ENCODE data around the gene PPP1R12B.
"Not testable (repeated sequence)": the region's sequence is repeated elsewhere in the genome, so short reads cannot be mapped to it uniquely, and the experiment has no call there.

Gene PPP1R12B

DNA sequence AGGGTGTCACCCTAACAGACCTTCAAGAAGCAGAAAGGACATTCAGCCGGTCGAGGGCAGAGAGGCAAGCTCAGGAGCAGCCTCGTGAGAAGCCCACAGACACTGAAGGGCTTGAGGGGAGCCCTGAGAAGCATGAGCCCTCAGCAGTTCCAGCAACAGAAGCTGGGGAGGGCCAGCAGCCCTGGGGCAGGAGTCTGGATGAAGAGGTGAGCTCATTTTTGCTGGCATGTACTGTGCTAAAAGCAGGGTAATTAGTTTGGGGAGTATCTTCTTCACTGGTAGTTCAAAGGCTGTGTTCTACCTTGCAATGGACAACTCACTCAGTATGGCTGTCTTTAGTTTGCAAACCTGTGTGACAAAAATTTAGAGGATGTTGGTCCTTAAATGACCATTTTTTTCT lies 144.6 kb downstream of the PPP1R12B start:
- not testable (repeated sequence) for DNase-seq

DNA sequence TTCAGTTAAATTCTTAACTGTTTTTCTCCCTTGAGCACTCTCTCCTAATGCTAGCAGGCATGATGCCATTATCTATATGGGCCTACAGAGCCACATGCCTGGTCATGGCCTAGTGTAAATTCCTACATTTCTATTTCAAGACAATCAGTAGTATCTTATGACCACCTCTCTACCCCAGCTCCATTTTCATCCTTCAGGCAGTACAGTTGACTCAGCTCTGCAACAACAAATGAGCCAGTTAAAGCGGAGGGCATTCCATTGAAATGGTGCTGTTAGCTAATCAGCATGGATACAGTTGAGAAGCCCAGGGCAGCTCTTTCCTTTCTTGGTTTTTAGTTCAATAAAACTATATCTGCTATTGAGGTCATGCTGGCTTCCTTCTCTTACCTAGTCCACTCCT lies 150.0 kb downstream of the PPP1R12B start:
- no peak for DNase-seq

DNA sequence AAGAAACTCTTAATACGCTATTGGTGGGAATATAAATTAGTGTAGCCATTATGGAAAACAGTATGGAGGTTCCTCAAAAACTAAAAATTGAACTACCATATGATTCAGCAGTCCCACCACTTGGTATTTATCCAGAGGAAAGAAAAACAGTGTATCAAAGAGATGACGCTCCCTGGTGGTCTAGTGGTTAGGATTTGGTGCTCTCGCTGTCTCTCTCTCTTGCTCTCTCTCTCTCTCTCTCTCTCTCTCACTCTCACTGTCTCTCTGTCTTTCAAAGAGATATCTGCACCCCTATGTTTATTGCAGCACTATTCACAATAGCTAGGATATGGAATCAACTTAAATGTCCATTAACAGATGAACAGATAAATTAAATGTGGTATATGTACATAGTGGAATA lies 151.5 kb downstream of the PPP1R12B start:
- DNase-seq, result not testable (repeated sequence)

DNA sequence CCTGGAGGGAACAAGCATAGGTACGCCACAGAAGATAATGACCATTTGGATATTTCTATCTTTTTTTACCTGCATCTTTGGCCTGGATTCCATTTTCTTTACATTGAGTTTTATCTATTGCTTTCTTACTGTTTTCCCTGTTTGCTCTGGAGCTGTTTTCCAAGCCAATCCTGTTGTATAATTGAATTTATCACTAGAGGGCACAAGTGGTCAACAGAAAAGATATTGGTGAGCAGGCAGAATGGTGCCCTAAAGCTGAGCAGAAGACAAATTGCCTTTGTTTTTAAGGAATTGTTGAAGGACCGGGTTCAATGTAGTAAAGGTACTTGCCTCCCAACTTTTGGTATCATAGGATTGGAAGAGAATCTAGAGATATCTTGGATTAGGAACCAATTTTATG lies 152.8 kb downstream of the PPP1R12B start:
- DNase-seq, result no peak

DNA sequence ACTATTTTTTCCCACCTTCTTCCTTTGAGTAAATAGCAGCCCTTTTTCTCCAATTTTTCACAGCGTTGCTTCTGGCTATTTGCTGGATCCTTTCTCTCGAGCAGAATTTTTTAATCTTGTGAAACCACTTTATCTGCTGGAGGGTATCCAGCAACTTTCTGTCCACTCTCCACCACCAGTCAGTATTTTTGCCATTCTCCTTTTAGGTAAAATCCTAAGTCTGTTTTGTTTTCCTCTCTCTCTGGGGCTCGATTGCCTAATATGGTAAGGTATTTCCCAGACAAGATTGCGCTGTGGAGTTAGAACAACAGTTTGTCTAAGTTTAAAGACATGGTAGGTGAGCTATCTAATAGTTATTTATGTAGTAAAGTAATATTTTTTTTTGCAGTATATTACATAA lies 156.9 kb downstream of the PPP1R12B start:
- DNase-seq, result no peak

DNA sequence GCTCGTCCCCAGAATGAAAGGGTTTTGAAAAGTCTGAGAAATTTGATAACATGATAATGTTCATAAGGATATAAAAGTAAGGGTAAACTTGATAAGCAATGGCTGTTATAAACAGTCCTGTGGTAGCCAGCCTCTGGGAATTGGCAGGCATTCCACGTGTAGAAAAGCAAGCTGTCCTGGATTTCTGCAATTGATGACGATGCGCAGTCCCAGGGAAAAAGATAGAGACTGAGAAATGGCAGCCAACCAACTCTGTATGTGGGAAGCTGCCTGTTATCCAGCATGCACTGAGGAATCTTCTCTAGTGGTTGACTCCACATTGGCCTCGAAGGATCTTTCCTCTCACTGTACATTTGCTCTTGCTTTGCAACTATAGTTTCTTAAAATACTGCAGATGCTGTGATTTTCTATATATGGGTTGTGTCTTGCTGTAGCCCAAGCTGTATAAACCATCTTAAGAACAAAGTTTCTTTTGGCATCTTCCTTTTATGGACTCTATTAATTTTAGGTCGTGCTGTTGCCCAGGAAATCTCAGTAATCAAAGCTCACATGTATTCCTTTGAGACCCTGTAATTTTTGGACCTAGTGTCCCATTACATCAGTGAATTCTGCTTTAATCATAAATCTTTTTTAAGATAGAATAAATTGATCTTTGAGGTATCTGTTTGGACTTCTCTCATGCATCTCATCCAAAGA lies 157.5 kb downstream of the PPP1R12B start:
- not testable (repeated sequence) for DNase-seq

DNA sequence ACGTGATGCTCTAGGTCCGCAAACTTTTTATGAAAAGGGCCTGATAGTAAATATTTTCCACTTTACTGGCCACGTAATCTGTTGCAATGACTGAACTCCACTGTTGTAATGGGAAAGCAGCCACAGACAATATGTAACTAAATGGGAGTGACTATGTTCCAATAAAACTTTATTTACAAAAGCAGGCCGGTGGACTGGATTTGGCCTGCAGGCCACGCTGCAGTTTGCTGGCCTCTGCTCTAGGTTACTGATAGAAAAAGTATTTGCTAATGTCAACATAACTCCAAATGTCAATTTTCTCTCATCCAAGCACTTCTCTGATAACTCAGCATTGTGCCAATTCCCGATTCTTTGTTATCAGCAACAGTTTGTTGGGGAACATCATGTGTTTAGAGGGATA lies 160.4 kb downstream of the PPP1R12B start:
- not testable (repeated sequence) for DNase-seq

DNA sequence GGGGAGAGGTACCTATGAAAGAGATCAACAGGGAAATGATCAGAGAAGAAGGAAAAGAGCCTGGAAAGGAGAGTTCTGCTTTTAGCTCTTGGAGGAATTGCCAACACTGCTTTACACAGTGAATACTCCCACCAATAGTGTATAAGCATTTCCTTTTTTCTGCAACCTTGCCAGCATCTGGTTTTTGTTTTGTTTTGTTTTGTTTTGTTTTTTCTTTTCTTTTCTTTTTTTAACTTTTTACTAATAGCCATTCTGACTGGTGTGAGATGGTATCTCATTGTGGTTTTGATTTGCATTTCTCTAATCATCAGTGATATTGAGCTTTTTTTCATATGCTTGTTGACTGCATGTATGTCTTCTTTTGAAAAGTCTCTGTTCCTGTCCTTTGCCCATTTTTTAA lies 165.4 kb downstream of the PPP1R12B start:
- not testable (repeated sequence) for DNase-seq

DNA sequence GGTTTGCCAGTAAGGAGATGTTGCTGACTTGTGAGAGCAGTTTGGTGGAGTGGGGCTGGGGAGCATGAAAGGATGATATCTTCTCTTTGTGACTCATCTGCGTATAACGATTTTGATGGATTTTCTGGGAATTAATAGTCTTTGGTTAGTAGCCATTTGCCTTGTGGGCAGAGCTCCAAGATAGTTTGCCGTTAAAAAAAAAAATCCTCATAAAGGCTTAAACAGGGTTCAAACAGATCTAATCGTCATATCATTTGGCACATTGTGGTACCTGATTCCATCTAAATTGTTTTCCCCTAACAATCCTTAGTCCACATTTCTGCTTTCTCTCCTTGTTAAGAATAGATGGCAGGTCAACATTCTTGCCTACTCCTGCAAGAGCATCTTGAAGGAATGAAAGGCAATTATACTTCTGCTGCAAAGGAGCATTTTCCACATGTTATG lies 168.0 kb downstream of the PPP1R12B start:
- no peak for DNase-seq

DNA sequence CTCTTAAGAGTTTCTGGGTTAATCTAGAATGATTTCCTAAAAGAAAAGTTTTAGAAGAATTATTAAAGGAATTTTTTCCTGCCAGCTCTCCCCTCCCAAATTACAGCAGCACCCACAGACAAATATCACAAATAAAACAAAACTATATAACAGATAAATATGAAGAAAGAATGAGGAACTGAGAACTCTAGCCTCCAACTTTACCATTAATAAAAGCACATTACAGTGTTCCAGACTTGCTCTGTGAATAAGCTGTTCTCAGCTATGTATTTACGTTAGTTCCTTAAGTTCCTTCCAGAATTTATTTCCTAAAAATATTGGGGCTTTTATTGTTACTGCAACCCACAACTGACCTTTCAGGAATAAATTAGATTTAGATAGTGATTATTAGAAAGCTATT lies 168.6 kb downstream of the PPP1R12B start:
- DNase-seq, result not testable (repeated sequence)

DNA sequence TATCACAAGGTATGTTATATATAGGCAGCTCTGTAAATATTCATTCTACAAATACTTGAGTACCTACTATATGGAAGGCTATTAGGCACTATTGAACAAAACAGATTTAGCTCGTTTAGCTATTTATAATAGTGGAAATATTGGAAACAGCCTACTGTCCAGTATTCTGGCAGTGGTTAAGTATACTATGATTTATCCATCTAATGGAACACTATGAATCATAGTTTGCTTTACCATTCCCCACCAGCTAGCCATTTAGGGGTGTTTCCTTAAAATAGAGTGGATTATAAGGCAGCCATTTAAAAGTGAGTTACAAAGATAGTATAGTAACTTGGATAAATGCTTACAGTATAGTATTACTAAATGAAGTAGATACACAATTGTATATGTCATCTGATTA lies 169.7 kb downstream of the PPP1R12B start:
- not testable (repeated sequence) for DNase-seq

DNA sequence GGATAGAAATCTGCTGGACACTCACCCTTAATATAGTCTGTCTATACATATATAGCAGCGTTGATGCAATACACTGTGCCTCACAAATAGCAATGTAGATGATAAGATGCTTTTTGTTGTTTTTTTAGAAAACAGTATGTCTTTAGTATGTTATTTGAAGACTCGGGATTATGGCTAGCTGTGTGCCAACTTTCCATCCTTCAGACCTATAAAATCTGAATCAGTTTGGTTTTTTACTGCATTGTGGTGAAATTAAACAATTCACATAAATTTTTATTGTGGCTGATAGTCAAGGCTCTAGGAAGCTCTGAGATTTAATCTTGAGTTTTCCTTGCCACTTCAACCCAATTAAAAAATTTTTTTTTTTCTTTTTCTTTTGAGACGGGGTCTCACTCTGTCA lies 170.4 kb downstream of the PPP1R12B start:
- DNase-seq, result not testable (repeated sequence)

DNA sequence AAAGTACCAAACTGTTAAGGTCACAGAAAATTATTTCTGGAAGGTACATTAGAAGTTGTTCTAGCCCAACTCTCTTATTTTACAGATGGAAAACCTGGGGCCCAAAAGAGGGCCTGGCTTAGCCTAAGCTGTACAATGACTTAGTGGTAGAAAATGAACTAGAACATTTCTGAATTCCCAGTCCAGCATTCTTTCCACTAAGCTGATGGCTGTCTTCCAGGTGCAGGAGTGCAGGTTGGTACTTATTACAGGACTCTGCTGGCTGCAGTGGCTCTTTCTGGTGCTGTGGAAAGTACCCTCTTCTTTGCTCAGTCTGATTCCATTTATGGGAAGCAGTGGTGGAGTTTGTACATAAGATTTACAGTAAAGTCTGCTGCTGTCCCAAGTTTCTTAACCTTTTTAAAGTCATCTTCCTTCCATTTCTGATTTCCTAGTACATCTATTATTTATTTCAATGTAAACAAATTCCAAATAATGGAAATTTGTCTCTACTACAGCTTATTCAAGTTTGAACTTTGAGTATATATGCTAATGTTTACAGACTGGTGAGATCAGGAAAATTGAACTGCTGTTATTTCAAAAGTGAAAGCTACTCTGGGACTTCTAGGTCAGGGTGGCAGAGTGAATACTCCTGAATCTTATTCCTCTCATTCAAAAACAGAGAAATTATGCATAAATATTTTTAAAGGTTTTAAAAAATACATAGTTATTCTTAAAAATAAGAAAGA lies 171.8 kb downstream of the PPP1R12B start:
- not testable (repeated sequence) for DNase-seq

DNA sequence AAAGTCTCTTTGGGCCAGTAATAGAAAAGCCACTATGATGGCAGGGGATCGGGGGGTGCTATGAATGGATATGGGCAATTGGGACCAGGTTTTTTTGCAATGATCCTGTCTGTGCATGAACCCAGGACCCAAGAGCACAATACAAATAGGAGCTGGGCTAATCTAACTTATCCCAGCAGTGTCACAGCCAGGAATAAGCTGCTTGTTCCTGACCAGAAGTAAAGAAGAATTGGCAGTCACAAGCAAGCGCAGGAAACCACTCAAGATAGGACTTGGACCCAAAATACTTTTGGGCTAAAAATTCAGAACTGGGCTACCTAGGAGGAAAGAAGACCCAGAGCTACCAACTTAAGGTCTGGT lies 172.3 kb downstream of the PPP1R12B start:
- not testable (repeated sequence) for DNase-seq

DNA sequence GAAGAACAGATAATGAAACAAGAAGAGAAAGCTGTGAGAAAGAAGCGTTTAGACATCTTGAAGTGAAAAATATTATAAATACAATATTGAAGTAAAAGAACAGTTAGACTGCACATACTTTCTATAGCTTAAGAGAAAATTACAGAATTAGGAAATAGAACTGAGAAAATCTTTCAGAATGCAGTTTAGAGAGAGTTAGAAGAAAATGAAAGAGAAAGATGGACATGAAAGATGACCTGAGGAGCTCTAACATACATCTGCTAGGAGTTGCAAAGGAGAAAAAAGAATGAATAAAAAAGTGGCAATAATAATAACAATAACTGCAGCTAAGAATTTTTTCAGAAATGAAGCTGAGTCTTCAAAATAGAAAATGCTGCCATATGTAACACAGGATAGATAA lies 173.0 kb downstream of the PPP1R12B start:
- DNase-seq, result not testable (repeated sequence)

DNA sequence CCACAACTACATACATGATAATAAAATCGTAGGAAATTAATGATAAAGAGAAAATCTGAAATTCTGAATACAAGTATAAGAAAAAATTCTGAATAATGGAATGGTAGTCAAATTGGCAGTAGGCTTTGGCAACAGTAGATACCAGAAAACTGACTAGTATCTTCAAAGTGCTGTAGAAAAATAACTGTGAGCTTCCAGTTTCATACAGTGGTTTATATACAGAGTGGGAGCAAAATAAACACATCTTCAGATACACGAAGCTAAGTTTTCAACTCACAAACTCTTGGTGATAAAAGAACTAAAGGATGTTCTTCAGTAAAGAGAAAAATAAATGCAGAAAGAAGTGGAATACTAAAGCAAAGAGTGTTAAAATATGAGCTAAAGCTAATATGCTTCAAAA lies 173.4 kb downstream of the PPP1R12B start:
- no peak for DNase-seq

DNA sequence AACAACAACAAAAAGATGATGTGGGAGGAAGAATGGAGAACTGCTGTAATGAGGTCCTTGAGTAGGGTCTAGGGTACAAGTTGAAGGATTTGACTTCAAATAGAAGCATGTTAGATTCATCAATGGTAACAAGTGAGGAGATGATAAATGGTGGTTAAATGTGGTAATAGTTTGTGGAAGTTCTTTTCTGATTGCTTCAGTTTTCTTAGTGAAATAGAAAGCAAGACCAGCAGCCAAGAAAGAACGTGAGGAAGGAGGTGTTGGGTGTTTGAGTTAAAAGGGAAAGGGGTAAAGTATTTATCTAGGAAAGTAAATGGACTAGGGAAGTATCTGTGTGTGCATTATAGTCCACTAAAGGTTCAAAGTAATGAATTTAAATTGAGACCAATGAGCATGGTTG lies 177.6 kb downstream of the PPP1R12B start:
- DNase-seq, result not testable (repeated sequence)

DNA sequence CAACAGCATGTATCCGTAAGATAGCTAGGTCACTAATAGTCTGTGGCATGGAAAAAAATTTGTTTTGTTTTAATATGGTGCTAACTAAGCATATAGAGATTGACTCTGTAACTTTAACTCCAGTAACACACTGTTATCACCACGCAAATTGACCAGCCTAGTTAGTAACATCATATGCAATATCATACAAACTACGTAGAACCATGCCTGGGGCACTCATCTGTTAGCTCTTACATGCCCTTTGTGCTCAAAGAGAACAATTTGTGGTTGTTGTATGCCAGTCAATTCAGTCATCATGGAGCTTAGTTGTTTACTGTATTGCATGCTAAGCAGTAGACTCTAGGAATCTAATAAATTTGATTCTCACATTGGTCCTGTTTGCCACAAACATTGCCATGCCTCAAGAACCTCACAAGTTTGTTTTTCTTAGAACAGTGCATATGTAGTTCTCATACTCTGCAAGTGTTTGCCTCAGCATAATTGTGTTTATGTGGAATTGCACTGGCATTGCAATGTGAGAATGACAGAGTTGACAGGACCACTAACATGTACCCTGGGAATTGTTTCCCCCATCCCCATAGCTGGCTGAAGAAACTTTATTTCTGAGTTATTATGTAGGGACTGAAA lies 179.7 kb downstream of the PPP1R12B start:
- not testable (repeated sequence) for DNase-seq

DNA sequence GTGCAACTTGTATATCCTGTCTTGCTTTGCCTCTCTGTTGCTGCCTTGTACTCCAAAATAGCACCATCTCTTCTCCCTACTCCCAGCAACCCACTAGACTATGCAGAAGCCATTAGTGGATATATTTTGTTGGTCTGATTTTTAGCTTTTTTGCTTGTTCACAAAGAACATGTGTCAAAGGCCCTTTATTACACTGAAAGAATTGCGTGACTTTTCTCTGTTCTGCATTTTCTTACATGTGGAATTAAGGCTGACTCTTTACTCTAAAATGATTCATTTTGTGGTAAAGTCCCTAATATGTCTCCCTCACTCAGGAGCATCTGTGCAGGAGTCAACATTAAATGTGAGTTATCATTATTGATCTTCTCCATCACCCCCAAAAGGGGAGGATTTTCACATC lies 182.2 kb downstream of the PPP1R12B start:
- not testable (repeated sequence) for DNase-seq

DNA sequence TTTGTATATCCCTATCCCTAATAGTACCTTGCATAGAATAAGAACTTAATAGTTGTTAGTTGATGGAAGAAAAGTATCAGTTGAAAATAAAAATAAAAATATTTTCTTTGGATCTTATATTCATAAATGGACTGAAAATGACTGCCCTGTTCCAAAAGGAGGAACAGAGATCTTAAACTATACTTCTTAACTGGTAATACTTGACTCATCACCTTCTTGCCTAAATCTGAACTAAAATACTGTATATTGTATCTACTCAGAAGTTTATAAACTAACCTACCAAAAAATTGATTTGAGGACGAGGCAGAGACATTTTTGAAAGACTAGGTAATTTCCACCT lies 182.9 kb downstream of the PPP1R12B start:
- no peak for DNase-seq

DNA sequence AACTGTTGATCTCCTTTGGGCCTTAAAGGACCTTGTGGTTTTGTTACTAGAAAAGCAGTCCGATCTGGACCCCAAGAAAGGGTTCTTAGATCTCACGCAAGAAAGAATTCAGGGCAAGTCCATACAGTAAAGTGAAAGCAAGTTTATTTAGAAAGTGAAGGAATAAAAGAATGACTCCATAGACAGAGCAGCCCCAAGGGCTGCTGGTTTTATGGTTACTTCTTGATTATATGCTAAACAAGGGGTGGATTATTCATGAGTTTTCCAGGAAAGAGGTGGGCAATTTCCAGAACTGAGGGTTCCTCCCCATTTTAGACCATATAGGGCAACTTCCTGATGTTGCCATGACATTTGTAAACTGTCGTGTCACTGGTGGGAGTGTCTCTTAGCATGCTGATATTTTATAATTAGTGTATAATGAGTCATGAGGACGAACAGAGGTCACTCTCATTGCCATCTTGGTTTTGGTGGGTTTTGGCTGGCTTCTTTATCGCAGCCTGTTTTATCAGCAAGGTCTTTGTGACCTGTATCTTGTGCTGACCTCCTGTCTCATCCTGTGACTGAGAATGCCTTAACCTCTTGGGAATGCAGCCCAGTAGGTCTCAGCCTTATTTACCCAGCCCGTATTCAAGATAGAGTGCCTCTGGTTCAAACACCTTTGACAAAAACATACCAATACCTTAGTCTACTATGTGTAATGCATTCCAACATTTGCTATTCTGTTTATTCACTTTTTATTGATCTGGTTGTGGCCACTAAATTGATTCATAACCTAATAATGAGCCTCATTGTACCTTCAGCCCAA lies 183.5 kb downstream of the PPP1R12B start:
- DNase-seq, result not testable (repeated sequence)

DNA sequence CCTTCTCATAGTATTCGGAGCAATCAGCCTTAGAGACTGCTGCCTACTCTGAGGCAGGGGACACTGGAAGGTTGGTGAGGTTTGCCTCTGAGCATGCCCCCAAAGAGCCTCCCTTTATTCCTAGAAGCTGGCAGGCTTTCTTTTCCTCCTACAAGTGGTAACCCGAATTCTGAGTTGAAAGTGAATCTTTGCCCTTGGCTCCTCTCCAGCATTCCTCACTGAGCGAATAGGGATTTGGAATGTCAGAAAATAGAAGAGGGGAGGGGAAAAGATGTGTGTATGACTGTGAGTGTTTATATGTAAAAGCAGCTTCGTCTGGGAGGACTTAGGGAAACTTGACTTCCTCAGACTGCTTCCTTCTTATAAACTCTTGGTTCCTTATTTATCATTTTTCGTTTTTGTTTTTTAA lies 190.7 kb downstream of the PPP1R12B start:
- not testable (repeated sequence) for DNase-seq

DNA sequence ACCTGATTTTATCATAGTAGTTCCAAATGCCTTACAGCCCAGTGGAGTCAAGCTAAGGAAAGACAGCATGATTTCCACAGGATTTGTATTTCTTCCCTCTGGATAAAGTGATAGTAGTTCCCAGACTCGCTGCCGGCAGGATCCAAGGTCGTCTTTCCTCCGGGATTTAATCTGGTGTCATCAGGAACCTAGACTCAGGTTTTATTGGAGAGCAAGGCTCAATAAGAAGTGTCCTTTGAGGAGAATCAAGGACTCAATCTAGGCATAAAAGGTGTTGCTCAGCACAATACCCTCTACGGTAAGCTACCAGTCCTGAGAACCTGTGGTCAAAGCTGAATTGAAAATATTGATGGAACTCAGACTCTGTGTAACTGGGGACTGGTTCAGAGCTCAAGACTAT lies 191.1 kb downstream of the PPP1R12B start:
- DNase-seq, result not testable (repeated sequence)
